GM19395 (cell line): Measurements from ENCODE around the gene SAMD1.
"Not testable (repeated sequence)": the region's sequence is repeated elsewhere in the genome, so short reads cannot be mapped to it uniquely, and the experiment has no call there.

Source experiments
- ATAC-seq: cut with Tn5 transposase; IDR thresholded peaks from one replicate; pipeline ENCODE4 v1.9.1; 2021; ENCODE audit warnings: mild to moderate bottlenecking, moderate library complexity; ENCODE audit not compliant: unreplicated experiment

SAMD1 gene

DNA sequence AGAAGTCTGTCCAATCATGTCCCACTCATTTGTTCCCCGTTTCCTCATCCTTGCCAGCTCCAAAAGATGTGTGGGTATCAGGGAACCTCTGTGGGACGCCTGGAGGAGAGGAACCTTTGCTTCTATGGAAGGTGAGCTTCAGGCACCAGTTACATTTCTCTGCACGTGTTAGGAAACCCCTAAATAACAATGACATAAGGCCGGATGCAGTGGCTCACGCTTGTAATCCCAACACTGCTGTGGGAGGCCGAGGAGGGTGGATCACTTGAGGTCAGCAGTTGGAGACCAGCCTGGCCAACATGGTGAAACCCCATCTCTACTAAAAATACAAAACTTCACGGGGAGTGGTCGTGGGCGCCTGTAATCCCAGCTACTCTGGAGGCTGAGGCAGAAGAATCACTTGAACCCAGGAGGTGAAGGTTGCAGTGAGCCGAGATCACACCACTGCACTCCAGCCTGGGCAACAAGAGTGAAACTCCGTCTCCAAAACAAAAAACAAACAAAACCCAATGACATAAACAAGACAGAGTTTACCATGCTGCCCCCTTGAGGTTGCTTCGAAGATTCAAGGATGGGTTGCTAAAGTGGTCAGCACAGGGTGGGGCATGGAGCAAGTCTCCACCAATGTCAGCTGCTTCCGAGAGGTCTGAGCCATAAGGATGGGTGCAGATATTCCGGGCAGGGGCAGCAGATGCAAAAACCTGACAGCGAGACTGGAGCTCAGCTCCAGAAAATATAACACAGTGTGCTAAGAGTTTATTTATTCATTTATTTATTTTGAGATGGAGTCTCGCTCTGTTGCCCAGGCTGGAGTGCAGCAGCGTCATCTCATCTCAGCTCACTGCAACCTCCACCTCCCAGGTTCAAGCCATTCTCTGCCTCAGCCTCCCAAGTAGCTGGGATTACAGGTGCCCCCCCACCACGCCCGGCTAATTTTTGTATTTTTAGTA, 47.6 kb downstream of the SAMD1 start:
- not testable (repeated sequence) for ATAC-seq

- ATAC-seq: no peak
Measured at GRCh38 chr19:14039181-14039580, 51.4 kb downstream of the SAMD1 start.
